HG02759 (cell line): Measurements from ENCODE around the gene ZBTB8OS.
A peak's percentile ranks its signal among the peaks of the same experiment; 100 is the strongest.
"Not testable (repeated sequence)": the region's sequence is repeated elsewhere in the genome, so short reads cannot be mapped to it uniquely, and the experiment has no call there.

Experiments used
- ATAC-seq: cut with Tn5 transposase; IDR thresholded peaks from one replicate; pipeline ENCODE4 v1.9.1; 2021; ENCODE audit warnings: mild to moderate bottlenecking, moderate library complexity; ENCODE audit not compliant: unreplicated experiment

ZBTB8OS gene

GRCh38 chr1:32650248-32650751 lies at the start of gene ZBTB8OS:
TSS of gene ZBTB8OS (minus strand) at chr1:32650550. CDS start at chr1:32650529, 21 bp downstream.
- ATAC-seq, result peak; percentile 65

GRCh38 chr1:32696996-32697395 lies 46.6 kb upstream of the ZBTB8OS start:
- ATAC-seq, result not testable (repeated sequence)

DNA sequence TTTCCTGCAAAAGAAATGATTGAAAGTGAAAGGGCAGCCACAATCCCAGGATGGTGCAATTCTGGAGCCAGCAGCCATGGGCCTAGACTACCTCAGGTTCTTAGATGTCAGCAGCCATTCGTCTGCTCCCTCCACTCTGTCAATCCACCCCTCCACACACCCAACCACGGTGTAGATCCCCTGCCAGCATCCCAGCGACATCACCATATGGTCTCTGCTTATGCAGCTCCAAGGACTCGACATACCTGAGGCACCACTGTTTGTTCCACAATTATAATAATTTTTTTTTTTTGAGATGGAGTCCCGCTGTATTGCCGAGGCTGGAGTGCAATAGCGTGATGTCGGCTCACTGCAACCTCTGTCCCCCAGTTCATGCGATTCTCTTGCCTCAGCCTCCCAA lies 45.7 kb upstream of the ZBTB8OS start:
- no peak for ATAC-seq

DNA sequence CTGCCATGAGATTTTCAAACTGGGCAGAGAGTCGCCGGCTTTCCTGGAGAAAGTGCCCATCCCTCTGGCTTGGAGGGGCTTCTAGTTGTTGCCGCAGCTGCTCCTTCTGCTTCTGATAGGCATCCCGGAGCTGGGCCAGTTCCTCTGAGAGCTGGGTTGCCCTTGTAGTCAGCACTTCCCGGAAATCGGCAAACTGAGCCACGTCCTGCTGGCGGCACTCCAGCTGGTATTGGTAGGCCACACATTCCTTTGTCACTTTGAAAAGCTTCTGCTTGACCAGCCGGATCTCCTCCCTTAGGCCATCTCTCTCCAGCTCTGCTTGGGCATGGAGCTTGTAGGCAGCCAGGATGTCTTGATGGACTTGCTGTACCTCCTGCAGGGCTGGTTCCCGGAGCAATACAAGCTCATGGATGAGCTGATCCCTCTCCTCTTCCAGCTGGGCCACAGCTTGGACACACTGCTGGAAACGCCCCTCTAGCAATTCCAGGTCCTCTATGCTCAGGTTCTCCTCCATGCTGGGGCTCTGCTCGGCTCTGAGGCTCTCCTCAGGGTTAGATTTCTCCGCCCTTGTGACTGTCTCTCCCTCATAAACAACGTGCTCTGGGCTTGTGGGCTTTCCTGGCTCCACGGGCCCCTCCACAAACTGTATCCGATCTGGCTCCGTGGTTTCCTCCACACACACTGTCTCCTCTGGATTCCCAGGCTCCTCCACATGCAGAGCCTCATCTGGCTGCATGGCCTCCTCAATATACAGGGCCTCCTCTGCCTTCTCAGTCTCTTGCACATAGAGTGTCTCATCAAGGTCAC lies 45.0 kb upstream of the ZBTB8OS start:
- no peak for ATAC-seq

DNA sequence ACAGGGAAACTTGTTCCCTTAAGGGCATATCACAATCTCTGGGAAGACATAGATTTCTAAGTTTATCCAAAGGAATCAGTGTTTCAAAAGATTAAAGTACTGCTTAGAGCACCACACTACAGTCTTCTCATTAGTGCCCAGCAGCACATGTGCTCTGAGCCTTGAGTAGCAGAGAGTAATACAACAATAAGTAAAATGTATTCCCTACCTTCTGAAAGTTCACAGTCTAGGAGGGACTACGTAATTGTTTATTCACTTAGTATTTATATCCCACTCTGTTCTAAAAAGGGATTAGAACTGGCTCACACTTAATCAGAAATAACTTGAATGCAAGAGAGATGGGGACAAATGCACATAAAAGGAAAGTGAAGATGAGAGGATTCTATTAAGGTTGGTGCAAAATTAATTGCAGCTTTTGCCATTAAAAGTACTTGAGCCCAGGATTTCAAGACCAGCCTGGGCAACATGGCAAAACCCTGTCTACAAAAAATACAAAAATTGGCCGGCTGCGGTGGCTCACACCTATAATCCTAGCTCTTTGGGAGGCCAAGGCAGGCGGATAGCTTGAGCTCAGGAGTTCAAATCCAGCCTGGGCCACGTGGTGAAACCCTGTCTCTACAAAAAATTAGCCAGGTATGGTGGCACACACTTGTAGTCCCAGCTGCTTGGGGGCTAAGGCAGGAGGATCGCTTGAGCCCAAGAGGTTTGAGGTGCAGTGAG lies 43.3 kb upstream of the ZBTB8OS start:
- ATAC-seq, result no peak

- ATAC-seq, result no peak
These were observed 36.0 kb upstream of the ZBTB8OS start for GRCh38 chr1:32686387-32686786.

DNA sequence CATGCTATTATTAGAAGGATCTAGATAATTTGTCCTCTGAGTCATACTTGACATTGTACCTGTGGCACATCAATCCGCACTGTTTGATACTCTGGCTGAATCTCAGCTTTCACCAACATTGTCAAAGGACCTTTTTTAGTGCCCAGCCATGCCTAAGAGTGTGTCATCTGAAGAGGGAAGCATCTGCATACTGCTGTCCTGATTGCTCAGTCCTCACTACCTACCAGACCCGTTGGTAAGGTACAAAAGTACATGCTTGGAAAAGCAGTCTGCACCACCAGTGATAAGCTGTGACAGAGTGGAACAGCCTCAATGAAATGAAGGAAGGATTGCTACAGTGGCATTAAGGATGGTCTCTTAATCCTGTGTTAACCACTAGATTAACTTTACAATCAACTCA lies 35.1 kb upstream of the ZBTB8OS start:
- no peak for ATAC-seq

DNA sequence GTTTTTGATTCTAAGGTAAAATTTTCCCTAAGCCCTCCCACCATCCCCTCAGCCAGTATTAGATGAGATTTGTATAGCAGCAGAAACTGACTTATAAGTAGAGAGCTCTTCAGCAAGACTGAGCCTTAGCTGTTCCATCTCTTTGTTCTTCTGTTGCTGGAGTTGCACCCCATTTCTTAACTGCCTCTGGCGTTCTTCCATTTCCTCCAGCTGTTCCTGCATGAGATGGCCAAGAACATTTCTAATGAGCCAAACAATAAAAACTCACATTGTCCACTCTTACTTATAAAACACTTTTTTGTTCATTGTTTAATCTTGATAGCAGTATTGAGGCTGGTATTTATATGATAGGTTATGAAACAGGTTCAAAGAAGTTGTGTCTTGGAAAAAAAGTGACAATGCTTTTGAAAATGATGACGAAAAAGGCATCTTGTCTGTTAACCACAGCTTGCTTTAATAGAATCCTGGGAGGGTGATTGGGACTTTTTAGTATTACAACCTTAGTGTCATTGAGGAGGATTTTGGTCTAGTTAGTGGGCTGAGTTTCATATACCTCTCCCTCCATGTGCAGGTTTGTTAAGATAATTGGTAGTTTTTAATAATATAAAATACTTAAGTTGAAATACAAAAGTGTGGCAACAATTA lies 33.9 kb upstream of the ZBTB8OS start:
- no peak for ATAC-seq

DNA sequence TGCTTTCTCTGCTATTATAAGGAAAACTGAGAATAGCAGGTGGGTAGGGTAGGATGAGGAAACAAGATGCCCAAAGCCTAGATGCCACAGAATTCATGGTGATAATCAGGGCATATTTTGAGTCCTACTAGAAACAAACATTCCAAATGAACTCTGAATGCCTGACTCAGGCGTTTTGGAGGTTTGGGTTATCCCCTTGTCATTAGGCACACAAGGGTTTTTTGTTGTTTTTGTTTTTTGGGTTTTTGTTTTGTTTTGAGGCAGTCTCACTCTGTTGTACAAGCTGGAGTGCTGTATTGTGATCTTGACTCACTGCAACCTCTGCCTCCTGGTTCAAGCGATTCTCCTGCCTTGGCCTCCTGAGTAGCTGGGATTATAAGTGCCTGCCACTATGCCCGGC lies 33.0 kb upstream of the ZBTB8OS start:
- no peak for ATAC-seq

- ATAC-seq, result no peak
These were observed 31.6 kb upstream of the ZBTB8OS start for GRCh38 chr1:32681999-32682398.

DNA sequence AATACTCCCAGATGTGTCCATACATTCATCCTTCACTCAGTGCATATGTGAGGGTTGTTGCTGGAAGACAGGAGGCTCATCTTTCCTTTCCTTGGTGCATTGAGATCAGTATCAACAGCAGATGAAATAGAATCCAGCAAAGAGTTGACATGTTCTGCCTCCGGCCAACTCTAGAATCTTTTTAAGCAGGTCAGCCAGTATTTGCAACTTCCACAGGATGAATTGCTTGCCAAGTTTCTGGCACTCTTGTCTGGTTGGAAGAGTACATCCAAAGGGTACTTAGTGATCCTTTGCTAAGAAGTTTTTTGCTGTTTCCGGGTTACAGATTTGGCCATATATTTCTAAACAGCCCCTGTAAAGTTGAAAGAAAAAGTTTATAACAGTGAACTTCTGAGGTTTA lies 31.2 kb upstream of the ZBTB8OS start:
- ATAC-seq, result no peak

DNA sequence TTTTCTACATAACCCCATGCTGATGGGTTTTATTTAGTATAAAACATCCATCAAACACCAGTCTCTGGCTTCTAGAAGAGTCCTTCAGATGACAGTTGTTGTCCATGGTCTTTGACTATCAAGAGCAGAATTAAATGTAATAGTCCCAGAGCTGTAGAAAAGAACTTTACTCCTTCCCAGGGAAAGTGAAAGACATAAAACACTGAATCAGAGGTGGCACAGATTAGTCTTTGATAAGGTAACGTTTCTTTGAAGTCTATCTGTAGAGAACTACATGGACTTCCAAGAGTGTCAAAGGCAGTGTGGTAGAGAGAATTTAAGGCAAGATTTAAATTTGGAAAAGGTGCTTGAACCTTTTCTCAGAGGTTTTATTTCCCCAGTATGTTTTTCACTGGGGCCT lies 30.3 kb upstream of the ZBTB8OS start:
- no peak for ATAC-seq

- not testable (repeated sequence) for ATAC-seq
These were observed 29.6 kb upstream of the ZBTB8OS start for GRCh38 chr1:32679993-32680392.

- no peak for ATAC-seq
These were observed 26.6 kb upstream of the ZBTB8OS start for GRCh38 chr1:32676945-32677344.

- not testable (repeated sequence) for ATAC-seq
These were observed 18.4 kb upstream of the ZBTB8OS start for GRCh38 chr1:32668716-32669115.

DNA sequence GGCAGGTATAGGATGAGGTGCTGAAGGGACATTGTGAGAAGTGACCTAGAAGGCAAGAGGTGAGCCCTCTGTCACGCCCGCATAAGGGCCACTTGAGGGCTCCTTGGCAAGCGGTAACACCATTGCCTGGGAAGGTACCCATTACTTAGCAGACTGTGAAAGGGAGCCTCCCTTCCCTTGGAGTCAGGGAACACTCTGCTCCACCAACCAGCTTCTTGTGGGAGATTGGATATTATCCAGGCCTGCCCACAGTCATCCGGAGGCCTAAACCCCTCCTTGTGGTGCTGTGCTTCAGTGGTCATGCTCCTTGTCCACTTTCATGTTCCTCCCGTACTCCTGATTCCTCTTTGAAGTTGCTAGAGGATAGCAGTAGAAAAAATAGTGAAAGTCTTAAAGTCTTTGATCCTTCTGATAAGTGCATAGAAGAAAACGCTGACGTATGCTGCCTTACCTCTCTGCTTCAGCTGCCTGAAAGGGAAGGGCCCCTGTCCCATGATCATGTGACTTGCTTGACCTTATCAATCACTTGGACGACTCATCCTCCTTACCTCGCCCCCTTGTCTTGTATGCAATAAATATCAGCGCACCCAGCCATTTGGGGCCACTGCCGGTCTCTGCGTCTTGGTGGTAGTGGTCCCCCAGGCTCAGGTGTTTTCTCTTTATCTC lies 16.7 kb upstream of the ZBTB8OS start:
- no peak for ATAC-seq

GRCh38 chr1:32665915-32666314 lies 15.6 kb upstream of the ZBTB8OS start:
- ATAC-seq, result no peak

GRCh38 chr1:32659581-32659980 lies 9.2 kb upstream of the ZBTB8OS start:
- ATAC-seq, result no peak

GRCh38 chr1:32652244-32652962 lies 2.1 kb upstream of the ZBTB8OS start:
- no peak for ATAC-seq

DNA sequence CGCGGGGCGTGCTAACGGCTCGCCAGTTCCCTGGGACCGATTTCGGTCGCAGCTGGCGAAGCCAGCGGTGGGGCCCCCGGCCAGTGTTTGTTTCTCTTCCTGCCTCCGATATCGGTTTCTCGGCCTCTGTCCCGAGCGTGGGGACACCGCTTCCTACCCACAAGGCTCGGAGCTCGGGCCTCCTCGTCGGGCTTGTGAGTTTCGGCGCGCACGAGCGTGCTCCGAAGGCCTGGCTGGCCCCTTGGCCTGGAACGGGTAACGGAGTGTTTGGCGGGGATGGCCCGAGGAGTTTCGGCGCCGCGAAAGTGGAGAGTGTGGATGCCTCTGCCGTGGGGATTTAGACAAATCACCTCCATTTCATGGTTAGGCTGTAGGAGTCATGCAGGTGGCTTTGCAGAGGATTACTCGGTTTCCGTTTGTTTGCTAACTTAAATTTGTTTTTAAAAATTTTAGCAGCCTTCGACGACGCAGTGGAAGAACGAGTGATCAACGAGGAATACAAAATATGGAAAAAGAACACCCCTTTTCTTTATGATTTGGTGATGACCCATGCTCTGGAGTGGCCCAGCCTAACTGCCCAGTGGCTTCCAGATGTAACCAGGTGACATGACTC lies 1.2 kb upstream of the ZBTB8OS start:
- ATAC-seq, result peak; percentile 30
